IPS DF 4.7 (cell line): ENCODE data around the gene GDPD4.
A peak's percentile ranks its signal among the peaks of the same experiment; 100 is the strongest.

ENCODE experiments used
- DNase-seq: peaks from one replicate; pipeline ENCODE4 v3.0.0-alpha.2; 2013; ENCODE audit warnings: low spot score; ENCODE audit errors: extremely low read depth

Gene GDPD4

DNA sequence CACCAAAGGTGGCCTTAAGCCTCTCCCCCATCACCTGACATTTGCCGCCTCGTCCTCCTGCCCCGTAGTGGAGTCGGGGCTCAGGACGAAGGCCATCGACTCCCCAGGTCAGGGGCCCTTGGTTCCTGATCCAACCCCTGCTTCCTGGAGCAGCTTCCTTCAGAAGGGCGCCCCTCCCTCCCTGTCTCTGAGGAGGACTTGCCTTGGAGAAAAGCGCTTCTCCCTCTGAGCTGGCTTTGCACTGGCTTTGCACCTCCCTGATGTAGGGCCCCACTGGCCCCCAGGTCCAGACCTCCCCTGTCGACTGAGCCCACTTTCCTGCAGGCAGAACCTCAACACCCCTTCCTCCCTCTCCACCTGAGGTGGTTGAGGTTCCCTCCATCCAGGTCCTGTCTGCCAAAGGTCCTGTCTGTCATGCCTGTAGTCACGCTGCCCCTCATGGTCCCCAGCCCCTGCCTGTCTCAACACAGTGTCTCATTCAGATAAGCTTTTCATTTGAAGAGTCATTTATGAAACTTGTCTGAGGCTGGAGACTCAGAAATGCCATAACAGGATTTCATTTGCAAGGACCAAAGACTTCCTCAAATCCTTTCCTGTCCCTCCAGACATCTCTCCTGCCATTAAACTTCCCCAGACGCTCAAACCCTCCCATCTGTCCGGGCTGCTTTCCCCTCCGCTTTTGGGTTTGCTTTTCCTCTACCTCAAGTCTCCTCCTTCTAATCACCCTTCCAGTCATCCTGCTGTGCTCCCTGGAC lies 95.0 kb downstream of the GDPD4 start:
- no peak for DNase-seq

- DNase-seq, result no peak
These were observed 95.8 kb downstream of the GDPD4 start for GRCh38 chr11:77205467-77206263.

DNA sequence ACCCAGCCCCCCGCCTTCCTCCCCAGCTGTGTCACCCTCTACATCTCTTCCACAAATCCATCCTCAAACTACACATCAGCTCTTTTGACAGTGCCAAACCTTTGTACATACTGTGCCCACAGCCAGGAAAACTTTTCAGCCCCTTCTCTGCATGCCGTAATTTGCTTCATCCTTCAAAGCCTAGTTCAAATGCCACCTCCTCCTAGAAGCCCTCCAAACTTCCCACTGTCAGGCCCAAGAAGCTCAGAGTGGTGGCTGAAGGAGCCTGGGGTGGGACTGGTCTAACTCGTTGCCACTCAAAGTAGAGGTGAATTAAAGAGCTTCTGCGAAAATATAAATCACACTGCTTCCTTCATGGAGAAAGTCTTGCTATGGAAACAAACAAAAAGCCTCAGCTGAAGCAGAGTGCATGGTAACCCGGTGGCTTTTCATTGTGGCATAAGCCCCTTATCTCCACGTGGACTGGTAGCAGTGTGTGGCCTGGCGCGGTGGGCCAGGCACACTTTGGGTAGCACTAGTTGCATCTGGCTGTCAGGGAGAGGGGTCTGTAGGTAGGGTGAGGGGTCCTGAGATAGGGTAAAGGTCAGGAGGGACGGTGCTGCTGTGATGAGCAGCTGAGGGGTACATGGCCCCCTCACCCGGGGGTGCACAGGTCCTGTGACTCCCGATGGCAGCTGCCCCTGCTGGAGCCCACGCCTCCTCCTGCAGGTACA lies 96.6 kb downstream of the GDPD4 start:
- no peak for DNase-seq

- no peak for DNase-seq
These were observed 97.4 kb downstream of the GDPD4 start for GRCh38 chr11:77203901-77204753.

- no peak for DNase-seq
These were observed 98.3 kb downstream of the GDPD4 start for GRCh38 chr11:77202941-77203900.

DNA sequence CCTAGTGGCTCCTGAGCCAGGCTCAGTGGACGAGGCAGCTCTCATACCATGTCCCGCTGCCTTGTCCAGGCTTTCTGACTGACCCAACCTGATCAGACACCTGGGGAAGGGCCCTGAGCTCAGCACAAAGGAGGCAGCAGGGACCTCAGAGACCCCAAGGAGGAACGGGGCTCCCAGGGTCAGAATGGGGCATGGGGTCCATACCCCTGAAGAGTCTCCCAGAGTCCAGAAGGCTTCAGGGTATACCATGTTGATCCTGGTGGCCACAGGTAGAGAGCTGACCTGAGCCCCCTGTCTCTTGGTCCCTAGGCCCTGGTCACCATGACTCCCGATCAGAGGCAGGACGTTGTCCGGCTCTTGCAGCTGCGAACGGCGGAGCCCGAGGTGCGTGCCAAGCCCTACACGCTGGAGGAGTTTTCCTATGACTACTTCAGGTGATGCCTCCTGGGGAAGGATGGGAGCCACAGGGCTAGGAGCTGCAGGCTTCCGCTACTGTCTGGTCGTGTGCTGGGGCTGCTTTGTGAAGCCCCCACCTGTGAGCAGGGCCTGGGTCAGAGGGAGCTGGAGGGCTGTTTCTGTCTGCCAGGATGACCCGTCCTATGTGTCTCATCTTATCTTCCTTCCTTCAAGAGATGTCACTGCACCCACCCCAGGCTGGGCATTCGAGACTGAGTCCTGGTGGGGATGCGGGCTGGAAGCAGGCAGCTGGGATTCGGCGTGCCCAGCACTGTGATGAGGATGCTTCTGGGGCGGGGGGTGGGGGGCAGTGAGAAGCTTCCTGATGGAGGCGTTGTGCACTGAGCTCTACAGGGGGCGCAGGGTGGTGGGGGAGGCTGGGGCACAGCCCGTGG lies 99.3 kb downstream of the GDPD4 start:
- no peak for DNase-seq

- DNase-seq, result no peak
These were observed 100.1 kb downstream of the GDPD4 start for GRCh38 chr11:77201370-77201769.

DNA sequence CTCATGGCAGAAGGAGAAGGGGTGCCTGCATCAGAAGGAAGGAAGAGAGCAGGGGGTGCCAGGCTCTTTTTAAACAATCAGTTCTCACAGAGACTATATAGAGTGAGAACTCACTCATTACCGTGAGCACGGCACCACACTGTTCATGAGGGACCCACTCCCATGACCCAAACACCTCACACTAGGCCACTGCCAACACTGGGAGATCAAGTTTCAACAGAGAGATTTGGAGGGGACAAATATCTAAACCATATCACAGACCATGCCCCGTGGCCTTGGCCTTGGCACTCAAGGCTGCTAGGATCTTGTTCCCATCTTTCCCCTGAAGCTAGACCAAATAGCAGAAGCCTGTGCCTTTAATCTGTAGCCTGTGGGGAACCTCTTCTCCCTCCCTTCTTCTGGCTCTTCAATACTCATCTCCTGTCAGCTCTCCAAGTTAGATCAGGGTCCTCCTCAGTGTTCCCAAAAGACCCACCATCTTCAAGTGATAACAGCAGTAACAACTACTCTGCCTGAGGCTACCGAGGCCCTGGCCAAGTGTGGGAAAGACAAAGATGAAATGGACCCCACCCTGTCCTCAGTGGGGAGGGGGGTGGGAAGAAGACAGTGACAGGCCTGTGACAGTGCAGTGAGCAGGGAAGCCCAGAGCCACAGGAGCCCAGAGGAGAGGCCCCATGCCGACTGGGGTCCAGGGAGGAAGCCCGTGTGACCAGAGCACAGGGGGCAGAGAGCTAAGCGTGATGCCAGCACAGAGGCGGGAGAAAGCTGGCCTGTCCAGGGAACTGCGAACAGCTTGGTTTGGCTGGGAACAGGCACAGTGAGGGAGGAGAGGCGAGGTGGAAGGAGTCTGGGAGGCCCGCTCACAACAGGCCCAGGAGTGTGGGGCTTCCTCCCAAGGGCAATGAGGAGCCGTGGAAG lies 100.9 kb downstream of the GDPD4 start:
- DNase-seq, result no peak

DNA sequence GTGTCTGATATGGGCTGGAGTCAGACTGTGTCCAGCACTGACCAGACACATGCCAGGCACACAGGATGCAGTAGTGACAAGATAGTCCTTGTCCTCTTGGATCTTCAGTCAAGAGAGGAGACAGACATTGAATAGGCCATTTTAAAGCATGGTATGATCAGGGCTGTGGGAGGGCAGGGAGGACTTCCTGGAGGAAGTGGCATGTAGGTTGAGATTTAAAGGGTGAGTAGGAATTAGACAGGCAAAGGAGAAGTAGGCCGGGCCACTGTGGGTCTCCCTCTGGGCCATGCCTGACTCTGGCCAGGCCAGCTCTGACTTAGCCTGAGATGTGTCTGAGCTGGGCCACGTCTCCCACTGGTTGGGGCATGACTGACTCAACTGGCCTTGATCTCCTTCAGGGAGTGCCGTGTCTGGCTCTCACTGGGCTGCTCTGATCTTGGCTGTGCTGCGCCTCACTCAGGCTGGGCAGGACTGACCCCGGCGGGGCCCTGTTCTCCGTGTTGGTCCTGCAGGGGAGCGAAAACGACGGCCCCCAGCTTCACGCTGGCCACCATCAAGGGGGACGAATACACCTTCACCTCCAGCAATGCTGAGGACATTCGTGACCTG lies 102.2 kb downstream of the GDPD4 start:
- no peak for DNase-seq

DNA sequence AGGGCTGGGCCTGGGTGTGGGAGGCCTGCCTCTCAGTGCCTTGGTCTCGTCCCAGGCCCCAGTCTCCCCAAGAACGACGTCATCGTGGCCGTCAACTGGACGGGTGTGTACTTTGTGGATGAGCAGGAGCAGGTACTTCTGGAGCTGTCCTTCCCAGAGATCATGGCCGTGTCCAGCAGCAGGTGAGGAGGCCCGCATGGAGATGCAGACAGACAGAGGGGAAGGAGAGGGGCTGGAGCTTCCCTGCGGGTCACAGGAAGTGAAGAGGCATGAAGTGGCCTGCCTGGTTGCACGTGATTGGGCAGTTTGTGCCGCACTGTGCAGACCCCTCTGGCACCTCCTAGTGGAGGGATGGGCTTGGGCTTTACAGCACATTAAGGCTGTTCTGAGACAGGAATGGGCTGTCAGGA lies 103.0 kb downstream of the GDPD4 start:
- peak; percentile 49 for DNase-seq

- no peak for DNase-seq
These were observed 103.7 kb downstream of the GDPD4 start for GRCh38 chr11:77197626-77198320.

DNA sequence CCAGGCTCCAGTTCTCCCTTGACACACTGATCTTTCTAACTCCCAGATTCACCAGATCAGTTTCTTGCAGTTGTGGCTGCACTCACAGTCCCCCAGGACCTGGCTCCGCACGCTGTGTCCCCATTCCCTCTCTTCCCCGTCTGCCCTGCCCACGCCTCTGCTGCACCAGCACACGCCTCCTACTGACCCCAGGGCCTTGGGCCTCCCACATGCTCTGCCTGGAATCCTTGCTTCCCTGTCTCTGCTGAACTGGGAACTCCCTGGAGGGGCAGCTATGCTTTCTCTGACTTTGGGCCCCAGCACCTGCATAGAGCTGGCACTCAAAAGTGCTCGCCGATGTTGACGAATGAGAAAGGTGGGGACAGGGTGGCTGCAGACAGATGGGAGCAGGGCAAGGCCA lies 104.5 kb downstream of the GDPD4 start:
- no peak for DNase-seq

- no peak for DNase-seq
These were observed 106.3 kb downstream of the GDPD4 start for GRCh38 chr11:77195071-77195755.

- DNase-seq, result no peak
These were observed 107.3 kb downstream of the GDPD4 start for GRCh38 chr11:77193911-77194830.

- DNase-seq, result no peak
These were observed 108.3 kb downstream of the GDPD4 start for GRCh38 chr11:77193167-77193566.
